ENCODE measurements around the gene HSPA12A. TPM values are rescaled to one million over a fixed set of nuclear protein-coding genes. Genes with fewer than 3 reads are reported as not detected.

Gene HSPA12A
- total RNA-seq, 1 donor from 2014 or later, result 7.9 TPM

DNA sequence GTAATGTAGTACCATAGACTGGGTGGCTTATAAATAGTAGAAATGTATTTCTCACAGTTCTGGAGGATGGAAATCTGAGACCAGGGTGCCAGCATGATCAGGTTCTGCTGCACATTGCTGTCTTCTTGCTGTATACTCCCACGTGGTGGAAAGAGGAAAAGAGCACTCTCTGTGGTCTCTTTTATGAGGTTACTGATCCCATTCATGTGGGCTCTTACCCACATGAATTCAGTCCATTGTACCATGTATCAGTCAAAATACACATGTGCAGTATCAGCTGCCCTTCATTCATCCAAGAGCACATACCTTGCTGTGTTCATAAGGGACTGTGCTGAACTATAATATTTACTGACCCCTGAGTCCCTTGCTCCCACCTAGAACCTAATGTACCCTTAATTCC, 104.5 kb downstream of the HSPA12A start:
- Histone ChIP-seq H3K27ac (ENCODE audit: low read depth, low read length) (no peak overlapping the region), H3K4me1 (ENCODE audit: insufficient read depth, low read length) (no peaks in the 10 kb centered on the region), H3K4me3 (ENCODE audit: insufficient read depth, low read depth, low read length) (no peak overlapping the region), H3K79me2 (ENCODE audit: insufficient read depth, low read length) (no peaks in the 10 kb centered on the region), H2AFZ (ENCODE audit: low read depth, low read length) (no peak overlapping the region), H3K4me2 (ENCODE audit: low read length) (no peak overlapping the region), H3K36me3 (ENCODE audit: insufficient read depth, low read length) (no peaks in the 10 kb centered on the region), H3K9me3 (ENCODE audit: insufficient read depth, low read depth, low read length) (no peaks in the 10 kb centered on the region), H4K20me1 (ENCODE audit: insufficient read depth, low read length) (no peaks in the 10 kb centered on the region), H3K9ac (ENCODE audit: low read length) (no peak overlapping the region), H3K27me3 (ENCODE audit: insufficient read depth, low read length) (no peaks in the 10 kb centered on the region)
- TF ChIP-seq, protein P1, sequence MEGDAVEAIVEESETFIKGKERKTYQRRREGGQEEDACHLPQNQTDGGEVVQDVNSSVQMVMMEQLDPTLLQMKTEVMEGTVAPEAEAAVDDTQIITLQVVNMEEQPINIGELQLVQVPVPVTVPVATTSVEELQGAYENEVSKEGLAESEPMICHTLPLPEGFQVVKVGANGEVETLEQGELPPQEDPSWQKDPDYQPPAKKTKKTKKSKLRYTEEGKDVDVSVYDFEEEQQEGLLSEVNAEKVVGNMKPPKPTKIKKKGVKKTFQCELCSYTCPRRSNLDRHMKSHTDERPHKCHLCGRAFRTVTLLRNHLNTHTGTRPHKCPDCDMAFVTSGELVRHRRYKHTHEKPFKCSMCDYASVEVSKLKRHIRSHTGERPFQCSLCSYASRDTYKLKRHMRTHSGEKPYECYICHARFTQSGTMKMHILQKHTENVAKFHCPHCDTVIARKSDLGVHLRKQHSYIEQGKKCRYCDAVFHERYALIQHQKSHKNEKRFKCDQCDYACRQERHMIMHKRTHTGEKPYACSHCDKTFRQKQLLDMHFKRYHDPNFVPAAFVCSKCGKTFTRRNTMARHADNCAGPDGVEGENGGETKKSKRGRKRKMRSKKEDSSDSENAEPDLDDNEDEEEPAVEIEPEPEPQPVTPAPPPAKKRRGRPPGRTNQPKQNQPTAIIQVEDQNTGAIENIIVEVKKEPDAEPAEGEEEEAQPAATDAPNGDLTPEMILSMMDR (IDR thresholded peaks at IDR 0.05; ENCODE audit: insufficient read depth, low read depth, low read length), result no peak
- no peak for TF ChIP-seq EZH2 (IDR thresholded peaks at IDR 0.05; ENCODE audit: insufficient read depth, low read length)
- peaks cover 9% of the 10 kb centered on the region for H3K27me3 Mint-ChIP-seq (ENCODE audit: low read depth, unreplicated experiment)
- H3K4me3 Mint-ChIP-seq (ENCODE audit: unreplicated experiment), result no peak overlapping the region
- H3K9me3 Mint-ChIP-seq (ENCODE audit: unreplicated experiment), result no peaks in the 10 kb centered on the region
- DNase-seq (ENCODE audit: low read depth) (no peak), FAIRE-seq (no peak)
- no peak overlapping the region for H3K27ac Mint-ChIP-seq (ENCODE audit: unreplicated experiment)
- no peaks in the 10 kb centered on the region for H3K36me3 Mint-ChIP-seq (ENCODE audit: low read depth, unreplicated experiment)
- H3K4me1 Mint-ChIP-seq (ENCODE audit: low read depth, unreplicated experiment), result no peaks in the 10 kb centered on the region

DNA sequence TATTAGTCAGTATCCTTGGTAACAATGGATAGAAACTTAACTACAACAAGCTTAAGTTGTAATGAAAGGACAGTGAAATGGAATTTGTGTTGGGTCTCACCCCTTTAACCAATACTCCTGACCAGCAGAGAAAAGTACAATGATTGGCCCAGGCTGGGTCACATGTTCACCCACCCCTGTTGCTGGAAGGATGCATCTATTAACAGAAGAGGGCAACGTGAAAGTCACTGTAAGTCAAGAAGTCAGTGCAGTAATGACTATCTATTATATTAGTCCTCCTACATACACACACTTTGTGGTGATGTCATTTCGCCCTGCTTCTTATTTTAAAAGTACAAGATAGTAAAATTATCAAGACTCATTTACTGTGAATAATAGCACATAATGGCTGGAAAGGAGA, 105.4 kb downstream of the HSPA12A start:
- no peaks in the 10 kb centered on the region for H3K4me1 Mint-ChIP-seq (ENCODE audit: low read depth, unreplicated experiment)
- Histone ChIP-seq H2AFZ (ENCODE audit: low read depth, low read length) (no peak overlapping the region), H3K27me3 (ENCODE audit: insufficient read depth, low read length) (no peaks in the 10 kb centered on the region), H3K4me1 (ENCODE audit: insufficient read depth, low read length) (no peaks in the 10 kb centered on the region), H3K36me3 (ENCODE audit: insufficient read depth, low read length) (no peaks in the 10 kb centered on the region), H3K9ac (ENCODE audit: low read length) (no peak overlapping the region), H3K4me3 (ENCODE audit: insufficient read depth, low read depth, low read length) (no peak overlapping the region), H3K79me2 (ENCODE audit: insufficient read depth, low read length) (no peaks in the 10 kb centered on the region), H3K27ac (ENCODE audit: low read depth, low read length) (no peak overlapping the region), H3K4me2 (ENCODE audit: low read length) (no peak overlapping the region), H4K20me1 (ENCODE audit: insufficient read depth, low read length) (no peaks in the 10 kb centered on the region), H3K9me3 (ENCODE audit: insufficient read depth, low read depth, low read length) (no peaks in the 10 kb centered on the region)
- H3K9me3 Mint-ChIP-seq (ENCODE audit: unreplicated experiment), result no peaks in the 10 kb centered on the region
- no peak for TF ChIP-seq EZH2 (IDR thresholded peaks at IDR 0.05; ENCODE audit: insufficient read depth, low read length)
- TF ChIP-seq, protein P1 (IDR thresholded peaks at IDR 0.05; ENCODE audit: insufficient read depth, low read depth, low read length), result no peak
- H3K4me3 Mint-ChIP-seq (ENCODE audit: unreplicated experiment), result no peak overlapping the region
- no peak for FAIRE-seq
- H3K27me3 Mint-ChIP-seq (ENCODE audit: low read depth, unreplicated experiment), result peaks cover 13% of the 10 kb centered on the region
- no peak overlapping the region for H3K27ac Mint-ChIP-seq (ENCODE audit: unreplicated experiment)
- no peaks in the 10 kb centered on the region for H3K36me3 Mint-ChIP-seq (ENCODE audit: low read depth, unreplicated experiment)
- no peak for DNase-seq (ENCODE audit: low read depth)

DNA sequence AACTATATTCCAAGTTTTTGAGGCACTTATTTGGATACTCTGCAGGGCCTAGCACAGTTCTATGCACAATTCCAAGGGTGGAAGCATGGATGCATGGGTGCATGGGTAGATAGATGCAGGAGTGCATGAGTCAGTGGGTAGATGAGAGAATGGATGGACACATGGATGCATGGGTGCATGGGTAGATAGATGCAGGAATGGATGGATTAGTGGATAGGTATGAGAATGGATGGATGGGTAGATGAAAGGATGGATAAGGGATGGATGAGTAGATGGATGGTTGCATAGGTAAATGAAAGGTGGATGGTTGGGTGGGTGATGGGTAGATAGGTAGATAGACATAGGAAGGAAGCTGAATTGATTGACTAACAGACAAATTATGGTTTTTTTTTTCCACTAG, 106.0 kb downstream of the HSPA12A start:
- Histone ChIP-seq H3K27ac (ENCODE audit: low read depth, low read length) (no peak overlapping the region), H3K4me1 (ENCODE audit: insufficient read depth, low read length) (no peaks in the 10 kb centered on the region), H3K36me3 (ENCODE audit: insufficient read depth, low read length) (no peaks in the 10 kb centered on the region), H3K9ac (ENCODE audit: low read length) (no peak overlapping the region), H4K20me1 (ENCODE audit: insufficient read depth, low read length) (no peaks in the 10 kb centered on the region), H3K79me2 (ENCODE audit: insufficient read depth, low read length) (no peaks in the 10 kb centered on the region), H3K9me3 (ENCODE audit: insufficient read depth, low read depth, low read length) (no peaks in the 10 kb centered on the region), H3K4me3 (ENCODE audit: insufficient read depth, low read depth, low read length) (no peak overlapping the region), H3K4me2 (ENCODE audit: low read length) (no peak overlapping the region), H3K27me3 (ENCODE audit: insufficient read depth, low read length) (no peaks in the 10 kb centered on the region), H2AFZ (ENCODE audit: low read depth, low read length) (no peak overlapping the region)
- TF ChIP-seq, protein P1 (IDR thresholded peaks at IDR 0.05; ENCODE audit: insufficient read depth, low read depth, low read length), result no peak
- no peak for TF ChIP-seq EZH2 (IDR thresholded peaks at IDR 0.05; ENCODE audit: insufficient read depth, low read length)
- no peak for FAIRE-seq
- Mint-ChIP-seq H3K27me3 (ENCODE audit: low read depth, unreplicated experiment) (peaks cover 13% of the 10 kb centered on the region), H3K4me1 (ENCODE audit: low read depth, unreplicated experiment) (no peaks in the 10 kb centered on the region), H3K9me3 (ENCODE audit: unreplicated experiment) (no peaks in the 10 kb centered on the region), H3K4me3 (ENCODE audit: unreplicated experiment) (no peak overlapping the region), H3K36me3 (ENCODE audit: low read depth, unreplicated experiment) (no peaks in the 10 kb centered on the region), H3K27ac (ENCODE audit: unreplicated experiment) (no peak overlapping the region)
- DNase-seq (ENCODE audit: low read depth), result no peak
